Measurements from ENCODE around the gene RABGAP1L. TPM values are rescaled to one million over a fixed set of nuclear protein-coding genes. Genes with fewer than 3 reads are reported as not detected.
A peak's percentile ranks its signal among the peaks of the same experiment; 100 is the strongest.

The RABGAP1L gene
- total RNA-seq, 1 donor from 2014 or later, result 44.1 TPM

- H3K4me1 Mint-ChIP-seq (ENCODE audit: low read depth, unreplicated experiment), result peaks cover 13% of the 10 kb centered on the region
- no peak overlapping the region for H3K4me3 Mint-ChIP-seq (ENCODE audit: unreplicated experiment)
- DNase-seq, result no peak
- H3K27ac Mint-ChIP-seq (ENCODE audit: unreplicated experiment), result no peak overlapping the region
- H3K27me3 Mint-ChIP-seq (ENCODE audit: unreplicated experiment), result no peaks in the 10 kb centered on the region
- TF ChIP-seq CTCF (IDR thresholded peaks at IDR 0.05; ENCODE audit: partially characterized antibody, unreplicated experiment), result no peak
- no peaks in the 10 kb centered on the region for H3K9me3 Mint-ChIP-seq (ENCODE audit: unreplicated experiment)
- no peaks in the 10 kb centered on the region for H3K36me3 Mint-ChIP-seq (ENCODE audit: unreplicated experiment)
Observed at GRCh38 chr1:174795806-174796205, 636.5 kb downstream of the RABGAP1L start.

- no peaks in the 10 kb centered on the region for H3K27me3 Mint-ChIP-seq (ENCODE audit: unreplicated experiment)
- no peak for TF ChIP-seq CTCF (IDR thresholded peaks at IDR 0.05; ENCODE audit: partially characterized antibody, unreplicated experiment)
- H3K4me1 Mint-ChIP-seq (ENCODE audit: low read depth, unreplicated experiment), result peaks cover 13% of the 10 kb centered on the region
- no peaks in the 10 kb centered on the region for H3K36me3 Mint-ChIP-seq (ENCODE audit: unreplicated experiment)
- DNase-seq, result no peak
- H3K27ac Mint-ChIP-seq (ENCODE audit: unreplicated experiment), result peak overlapping the region; percentile 72
- no peak overlapping the region for H3K4me3 Mint-ChIP-seq (ENCODE audit: unreplicated experiment)
- H3K9me3 Mint-ChIP-seq (ENCODE audit: unreplicated experiment), result no peaks in the 10 kb centered on the region
Observed at GRCh38 chr1:174797398-174797797, 638.1 kb downstream of the RABGAP1L start.

- no peaks in the 10 kb centered on the region for H3K36me3 Mint-ChIP-seq (ENCODE audit: unreplicated experiment)
- no peak overlapping the region for H3K27ac Mint-ChIP-seq (ENCODE audit: unreplicated experiment)
- H3K9me3 Mint-ChIP-seq (ENCODE audit: unreplicated experiment), result no peaks in the 10 kb centered on the region
- DNase-seq, result no peak
- H3K4me1 Mint-ChIP-seq (ENCODE audit: low read depth, unreplicated experiment), result peaks cover 19% of the 10 kb centered on the region
- H3K4me3 Mint-ChIP-seq (ENCODE audit: unreplicated experiment), result no peak overlapping the region
- no peaks in the 10 kb centered on the region for H3K27me3 Mint-ChIP-seq (ENCODE audit: unreplicated experiment)
- no peak for TF ChIP-seq CTCF (IDR thresholded peaks at IDR 0.05; ENCODE audit: partially characterized antibody, unreplicated experiment)
Observed at GRCh38 chr1:174799136-174799479, 639.8 kb downstream of the RABGAP1L start.

- Mint-ChIP-seq H3K27ac (ENCODE audit: unreplicated experiment) (no peak overlapping the region), H3K36me3 (ENCODE audit: unreplicated experiment) (no peaks in the 10 kb centered on the region), H3K9me3 (ENCODE audit: unreplicated experiment) (no peaks in the 10 kb centered on the region), H3K27me3 (ENCODE audit: unreplicated experiment) (no peaks in the 10 kb centered on the region), H3K4me1 (ENCODE audit: low read depth, unreplicated experiment) (peaks cover 11% of the 10 kb centered on the region), H3K4me3 (ENCODE audit: unreplicated experiment) (no peak overlapping the region)
- TF ChIP-seq CTCF (IDR thresholded peaks at IDR 0.05; ENCODE audit: partially characterized antibody, unreplicated experiment), result no peak
- DNase-seq, result peak; percentile 25
Observed at GRCh38 chr1:174800216-174800851, 641.0 kb downstream of the RABGAP1L start.

- no peak overlapping the region for H3K4me3 Mint-ChIP-seq (ENCODE audit: unreplicated experiment)
- no peak overlapping the region for H3K27ac Mint-ChIP-seq (ENCODE audit: unreplicated experiment)
- DNase-seq, result no peak
Observed at GRCh38 chr1:174800876-174801275, 641.6 kb downstream of the RABGAP1L start.

More at GRCh38 chr1:174800876-174801275, 641.6 kb downstream of the RABGAP1L start:
- no peak for TF ChIP-seq CTCF (IDR thresholded peaks at IDR 0.05; ENCODE audit: partially characterized antibody, unreplicated experiment)
- Mint-ChIP-seq H3K4me1 (ENCODE audit: low read depth, unreplicated experiment) (peaks cover 13% of the 10 kb centered on the region), H3K27me3 (ENCODE audit: unreplicated experiment) (no peaks in the 10 kb centered on the region), H3K36me3 (ENCODE audit: unreplicated experiment) (no peaks in the 10 kb centered on the region), H3K9me3 (ENCODE audit: unreplicated experiment) (no peaks in the 10 kb centered on the region)

Measured in glutamatergic neuron (in vitro differentiated cells).